SK-N-SH (cell line): ENCODE results near the gene CTNNA3.

Source experiments
- CHD2 ChIP-seq: fragments of 150-350 bp; IDR thresholded peaks from 2 replicates; pipeline ENCODE4 v1.6.1; 2018; ENCODE audit warnings: low read length; ENCODE audit not compliant: partially characterized antibody
- JUND ChIP-seq: IDR thresholded peaks from 2 replicates; pipeline ENCODE4 v1.4.0; 2012
- MXI1 ChIP-seq: IDR thresholded peaks from 2 replicates; pipeline ENCODE4 v1.6.1; 2012; ENCODE audit warnings: mild to moderate bottlenecking, low read depth, low read length, improper control_type of control experiment
- RAD21 ChIP-seq: IDR thresholded peaks from 2 replicates; pipeline ENCODE4 v1.6.1; 2012; ENCODE audit warnings: mild to moderate bottlenecking, low read length
- SMC3 ChIP-seq: IDR thresholded peaks from 2 replicates; pipeline ENCODE4 v1.6.1; 2012; ENCODE audit warnings: low read depth, low read length, improper control_type of control experiment
- TAF1 ChIP-seq: IDR thresholded peaks from 2 replicates; pipeline ENCODE4 v1.6.1; 2012; ENCODE audit warnings: low read depth, mild to moderate bottlenecking, low read length, moderate library complexity, borderline replicate concordance
- TF ChIP-seq, protein P1 (sequence below): fragments of 150-350 bp; IDR thresholded peaks from 2 replicates; pipeline ENCODE4 v1.6.1; 2017; ENCODE audit warnings: antibody characterized with exemption, low read length, low read depth, borderline replicate concordance

DNA sequence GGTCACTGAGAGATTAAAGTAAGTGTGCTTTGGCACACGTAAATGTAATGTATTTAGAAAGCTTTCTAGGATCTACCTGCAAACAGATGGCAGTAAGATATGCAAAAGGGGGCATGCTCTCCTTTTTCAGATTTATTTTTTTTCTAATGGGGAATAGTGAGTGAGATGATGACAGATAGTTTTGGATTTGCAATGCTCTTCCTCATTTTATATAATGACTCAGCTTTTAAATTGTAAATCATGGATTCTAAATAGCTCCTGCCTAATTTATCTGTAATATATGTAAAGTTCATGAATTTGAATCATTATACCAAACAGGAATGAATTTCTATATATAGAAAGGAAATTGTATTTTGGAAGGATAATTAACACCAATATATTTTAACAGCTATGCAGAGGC is 1731.8 kb downstream of the CTNNA3 start:
- no peak for TF ChIP-seq SMC3
- TF ChIP-seq, protein P1, sequence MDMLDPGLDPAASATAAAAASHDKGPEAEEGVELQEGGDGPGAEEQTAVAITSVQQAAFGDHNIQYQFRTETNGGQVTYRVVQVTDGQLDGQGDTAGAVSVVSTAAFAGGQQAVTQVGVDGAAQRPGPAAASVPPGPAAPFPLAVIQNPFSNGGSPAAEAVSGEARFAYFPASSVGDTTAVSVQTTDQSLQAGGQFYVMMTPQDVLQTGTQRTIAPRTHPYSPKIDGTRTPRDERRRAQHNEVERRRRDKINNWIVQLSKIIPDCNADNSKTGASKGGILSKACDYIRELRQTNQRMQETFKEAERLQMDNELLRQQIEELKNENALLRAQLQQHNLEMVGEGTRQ = no peak
- no peak for TF ChIP-seq JUND
- TF ChIP-seq RAD21 = no peak
- no peak for TF ChIP-seq CHD2
- no peak for TF ChIP-seq MXI1
- no peak for TF ChIP-seq TAF1
